PC-3 (cell line): ENCODE measurements around the gene DPH2. TPM values are rescaled to one million over a fixed set of nuclear protein-coding genes. Genes with fewer than 3 reads are reported as not detected.
A peak's percentile ranks its signal among the peaks of the same experiment; 100 is the strongest.

Source experiments
- ATAC-seq: fragments of 200-7000 bp; cut with Tn5 transposase; 2 replicates; pipeline ENCODE4 v1.9.1; 2020; ENCODE audit warnings: mild to moderate bottlenecking, moderate library complexity
- BruUV-seq: library from RNA; stranded (reverse); fragments of 400-500 nt; replicated peaks from 2 replicates; lab custom pipeline; 2021; lab: Mats Ljungman, UMichigan
- CTCF ChIA-PET: fragments of 300-600 bp; sonication (Branson Sonifier 250); formaldehyde crosslinking; loops from one replicate; lab custom pipeline; 2022; ENCODE audit warnings: antibody characterized with exemption; lab: Charles Lee
- POLR2A ChIA-PET: fragments of 300-600 bp; sonication (Branson Sonifier 250); formaldehyde crosslinking; loops from one replicate; lab custom pipeline; 2022; ENCODE audit warnings: antibody characterized with exemption; ENCODE audit not compliant: unreplicated experiment; lab: Charles Lee
- DNase-seq: peaks from one replicate; pipeline ENCODE4 v3.0.0-alpha.2; 2015
- H2AFZ ChIP-seq: fragments of 300-600 bp; sonication (generic); 2 replicates; pipeline ENCODE4 v1.6.0; 2016; ENCODE audit warnings: antibody characterized with exemption, low read length
- H3F3A ChIP-seq: fragments of 300-600 bp; sonication (generic); one replicate; pipeline ENCODE4 v1.6.0; 2017; ENCODE audit warnings: antibody characterized with exemption, low read length, control low read depth, mild to moderate bottlenecking; ENCODE audit not compliant: unreplicated experiment
- H3K27ac ChIP-seq: fragments of 300-600 bp; sonication (generic); 2 replicates; pipeline ENCODE4 v1.5.1; 2016; ENCODE audit warnings: mild to moderate bottlenecking, low read length
- H3K27me3 ChIP-seq: fragments of 300-600 bp; sonication (generic); 2 replicates; pipeline ENCODE4 v1.6.1; 2016; ENCODE audit warnings: low read length, mixed read lengths
- H3K36me3 ChIP-seq: fragments of 300-600 bp; sonication (generic); 2 replicates; pipeline ENCODE4 v1.6.1; 2016; ENCODE audit warnings: low read depth, mixed run types, low read length, mixed read lengths
- H3K4me1 ChIP-seq: fragments of 300-600 bp; sonication (generic); 2 replicates; pipeline ENCODE4 v1.5.1; 2016; ENCODE audit warnings: low read length; ENCODE audit not compliant: insufficient read depth
- H3K4me2 ChIP-seq: fragments of 300-600 bp; sonication (generic); 2 replicates; pipeline ENCODE4 v1.6.0; 2016; ENCODE audit warnings: low read length
- H3K4me3 ChIP-seq: fragments of 300-600 bp; sonication (generic); 2 replicates; pipeline ENCODE4 v1.5.1; 2016; ENCODE audit warnings: mild to moderate bottlenecking, low read length, mixed read lengths
- H3K79me2 ChIP-seq: fragments of 300-600 bp; sonication (generic); 2 replicates; pipeline ENCODE4 v1.6.1; 2017; ENCODE audit warnings: low read length, mixed read lengths
- H3K9ac ChIP-seq: fragments of 300-600 bp; sonication (generic); 2 replicates; pipeline ENCODE4 v1.6.0; 2016; ENCODE audit warnings: mild to moderate bottlenecking, low read length
- H3K9me2 ChIP-seq: fragments of 300-600 bp; sonication (generic); replicated peaks from 2 replicates; pipeline ENCODE4 v1.6.1; 2016; ENCODE audit warnings: mixed run types, low read length, mixed read lengths
- H3K9me3 ChIP-seq: fragments of 300-600 bp; sonication (generic); 2 replicates; pipeline ENCODE4 v1.6.1; 2016; ENCODE audit warnings: low read length, mixed read lengths
- H4K20me1 ChIP-seq: fragments of 300-600 bp; sonication (generic); 2 replicates; pipeline ENCODE4 v1.6.1; 2016; ENCODE audit warnings: low read length, mixed read lengths
- CTCF ChIP-seq: fragments of 300-600 bp; sonication (generic); conservative IDR thresholded peaks from 2 replicates; pipeline ENCODE4 v1.5.1; 2017; ENCODE audit warnings: antibody characterized with exemption, low read depth, mild to moderate bottlenecking, low read length
- EZH2 ChIP-seq: fragments of 300-600 bp; sonication (generic); IDR thresholded peaks from one replicate; pipeline ENCODE4 v1.6.1; 2017; ENCODE audit warnings: antibody characterized with exemption, mild to moderate bottlenecking, low read length; ENCODE audit not compliant: unreplicated experiment
- EZH2phosphoT487 ChIP-seq: fragments of 300-600 bp; sonication (generic); IDR thresholded peaks from 2 replicates; pipeline ENCODE4 v1.6.1; 2018; ENCODE audit warnings: mild to moderate bottlenecking, antibody characterized with exemption, low read length, borderline replicate concordance
- intact Hi-C: fragments of 100-400 bp; cut with micrococcal nuclease; formaldehyde crosslinking; loops from 2 replicates; pipeline ENCODE4 v1.9.0; 2023
- total RNA-seq: library from RNA; depleted of rRNA; stranded (reverse); fragments of >200 nt; gene quantifications from 2 replicates; pipeline ENCODE4 v1.2.3, GENCODE V29; 2014

DPH2 gene
- total RNA-seq, 1 experiment from 2014 or later, result 46.3 TPM

- Histone ChIP-seq H2AFZ (no peak overlapping the region), H4K20me1 (no peaks in the 10 kb centered on the region), H3K9me3 (no peaks in the 10 kb centered on the region), H3K4me1 (peaks cover 43% of the 10 kb centered on the region), H3K9me2 (no peaks in the 10 kb centered on the region), H3K79me2 (peaks cover 6% of the 10 kb centered on the region; the same call in 1 of the 2 replicates), H3K4me3 (peak overlapping the region; percentile 60), H3F3A (no peaks in the 10 kb centered on the region), H3K27ac (no peak overlapping the region), H3K27me3 (no peaks in the 10 kb centered on the region), H3K4me2 (peak overlapping the region; percentile 82), H3K9ac (no peak overlapping the region), H3K36me3 (no peaks in the 10 kb centered on the region; the same call in 1 of the 2 replicates)
- TF ChIP-seq EZH2 (no peak), EZH2phosphoT487 (no peak), CTCF (no peak)
- DNase-seq (peak; percentile 27), ATAC-seq (no peak)
- intact Hi-C loops, result loop anchor here (2.0 kb wide), 1 partner anchor 407 kb away; no protein-coding TSS in a partner anchor
- POLR2A ChIA-PET, result interaction anchor here (0.5 kb wide), 1 partner anchor 12 kb away, joined by 3 read pairs; no protein-coding TSS in a partner anchor
- CTCF ChIA-PET, result interaction anchor here (0.6 to 3.9 kb wide), 6 partner anchors 10 to 270 kb away, joined by 3 to 83 read pairs (median 4); partner anchors contain the start of gene ST3GAL3
- no TSS peak for BruUV-seq
These were observed 33.9 kb upstream of the DPH2 start for GRCh38 chr1:43935711-43936427.

- H3K9me2 ChIP-seq, result no peaks in the 10 kb centered on the region
- no peaks in the 10 kb centered on the region for H4K20me1 ChIP-seq
- ATAC-seq (peak; percentile 9), DNase-seq (peak; percentile 32)
- ChIA-PET CTCF (interaction anchor here (0.6 to 2.5 kb wide), 3 partner anchors 9 to 271 kb away, joined by 3 to 9 read pairs (median 4); partner anchors contain the start of gene ATP6V0B), POLR2A (no interaction called here)
- 0 out of 2 replicates have a peak overlapping the region, but pooled peaks have one; percentile 9 for H3K27ac ChIP-seq
- no peaks in the 10 kb centered on the region for H3K9me3 ChIP-seq
- peak overlapping the region; percentile 64 for H3K4me3 ChIP-seq
- TF ChIP-seq EZH2phosphoT487, result no peak
- peak; percentile 39; the same call in 1 of the 2 replicates for TF ChIP-seq CTCF
- TF ChIP-seq EZH2, result no peak
- no peaks in the 10 kb centered on the region; the same call in 1 of the 2 replicates for H3K36me3 ChIP-seq
- no TSS peak for BruUV-seq
- H3F3A ChIP-seq, result no peaks in the 10 kb centered on the region
- intact Hi-C loops, result no loop called here
- peak overlapping the region; percentile 83 for H3K4me2 ChIP-seq
- H2AFZ ChIP-seq, result peak overlapping the region; percentile 62
- no peaks in the 10 kb centered on the region for H3K27me3 ChIP-seq
- peaks cover 6% of the 10 kb centered on the region; the same call in 1 of the 2 replicates for H3K79me2 ChIP-seq
- H3K4me1 ChIP-seq, result peaks cover 43% of the 10 kb centered on the region
- no peak overlapping the region for H3K9ac ChIP-seq
These were observed 33.2 kb upstream of the DPH2 start for GRCh38 chr1:43936431-43937151.
